RWPE2 (cell line): ENCODE measurements around the gene PDLIM7.

ENCODE experiments used
- ATAC-seq: fragments of 200-7000 bp; cut with Tn5 transposase; 3 replicates; pipeline ENCODE4 v1.9.1; 2021; ENCODE audit warnings: low read depth
- DNase-seq: peaks from one replicate; pipeline ENCODE4 v3.0.0-alpha.2; 2020; ENCODE audit warnings: low spot score
- H3K27ac ChIP-seq: fragments of 450-650 bp; 2 replicates; pipeline ENCODE4 v1.5.1; 2017; ENCODE audit warnings: mild to moderate bottlenecking; ENCODE audit not compliant: poor library complexity, severe bottlenecking
- H3K27me3 ChIP-seq: fragments of 250-450 bp; sonication (Bioruptor Pico); 2 replicates; pipeline ENCODE4 v1.5.1; 2021; ENCODE audit warnings: mild to moderate bottlenecking, moderate library complexity; ENCODE audit not compliant: insufficient read depth, poor library complexity, severe bottlenecking
- H3K36me3 ChIP-seq: fragments of 250-450 bp; sonication (Bioruptor Pico); 2 replicates; pipeline ENCODE4 v1.5.1; 2020; ENCODE audit warnings: low read depth, mild to moderate bottlenecking, moderate library complexity
- H3K4me1 ChIP-seq: fragments of 250-450 bp; sonication (Bioruptor Pico); 2 replicates; pipeline ENCODE4 v1.5.1; 2021; ENCODE audit warnings: mild to moderate bottlenecking, moderate library complexity; ENCODE audit not compliant: insufficient read depth, poor library complexity, severe bottlenecking
- H3K4me3 ChIP-seq: fragments of 250-450 bp; sonication (Bioruptor Pico); 2 replicates; pipeline ENCODE4 v1.5.1; 2021; ENCODE audit warnings: mild to moderate bottlenecking, moderate library complexity; ENCODE audit not compliant: severe bottlenecking
- H3K9me3 ChIP-seq: fragments of 250-450 bp; sonication (Bioruptor Pico); 2 replicates; pipeline ENCODE4 v1.5.1; 2021; ENCODE audit warnings: mild to moderate bottlenecking, moderate library complexity; ENCODE audit not compliant: severe bottlenecking
- CTCF ChIP-seq: fragments of 450-650 bp; IDR thresholded peaks from one replicate; pipeline ENCODE4 v1.5.1; 2017; ENCODE audit warnings: mild to moderate bottlenecking, moderate library complexity; ENCODE audit not compliant: poor library complexity, severe bottlenecking

The PDLIM7 gene

GRCh38 chr5:177497292-177498012 lies at the start of gene PDLIM7:
Gene PDLIM7, minus strand, starts transcription at chr5:177497604. Its CDS starts 1,092 bp downstream, at chr5:177496512.
- peak within 1 kb of the TSS; percentile 91 for H3K4me3 ChIP-seq
- H3K27me3 ChIP-seq, result no peaks in the 10 kb centered on the region
- peak; percentile 37 for TF ChIP-seq CTCF
- ATAC-seq, result peak; percentile 55
- no peaks in the 10 kb centered on the region for H3K9me3 ChIP-seq
- peak within 1 kb of the TSS; percentile 96 for H3K27ac ChIP-seq
- peaks cover 36% of the 10 kb centered on the region for H3K36me3 ChIP-seq
- H3K4me1 ChIP-seq, result peaks cover 26% of the 10 kb centered on the region
- DNase-seq, result peak; percentile 98

GRCh38 chr5:177546258-177546741 lies 48.9 kb upstream of the PDLIM7 start:
- DNase-seq (peak; percentile 90), ATAC-seq (peak; percentile 98)
- Histone ChIP-seq H3K27me3 (no peaks in the 10 kb centered on the region), H3K4me1 (peaks cover 26% of the 10 kb centered on the region), H3K9me3 (no peaks in the 10 kb centered on the region), H3K4me3 (no peak overlapping the region), H3K36me3 (peaks cover 35% of the 10 kb centered on the region), H3K27ac (peak overlapping the region; percentile 66)
- peak; percentile 47 for TF ChIP-seq CTCF

GRCh38 chr5:177545487-177546257 lies 48.3 kb upstream of the PDLIM7 start:
- TF ChIP-seq CTCF, result no peak
- Histone ChIP-seq H3K36me3 (peaks cover 31% of the 10 kb centered on the region), H3K4me3 (no peak overlapping the region), H3K4me1 (peaks cover 31% of the 10 kb centered on the region), H3K9me3 (no peaks in the 10 kb centered on the region), H3K27me3 (no peaks in the 10 kb centered on the region), H3K27ac (peak overlapping the region; percentile 66)
- ATAC-seq (no peak), DNase-seq (no peak)

- DNase-seq, result no peak
- Histone ChIP-seq H3K36me3 (peaks cover 42% of the 10 kb centered on the region), H3K9me3 (no peaks in the 10 kb centered on the region), H3K4me1 (peaks cover 40% of the 10 kb centered on the region), H3K27me3 (no peaks in the 10 kb centered on the region), H3K27ac (no peak overlapping the region), H3K4me3 (no peak overlapping the region)
- no peak for ATAC-seq
- no peak for TF ChIP-seq CTCF
Measured at GRCh38 chr5:177542816-177543465, 45.5 kb upstream of the PDLIM7 start.
